H1 (cell line): Measurements from ENCODE around the gene RBM15. TPM values are rescaled to one million over a fixed set of nuclear protein-coding genes. Genes with fewer than 3 reads are reported as not detected.

Source experiments
- CTCF ChIA-PET: fragments of 300-600 bp; sonication (Branson Sonifier 250); formaldehyde crosslinking; loops from one replicate; lab custom pipeline; 2021; ENCODE audit not compliant: partially characterized antibody; lab: Charles Lee
- POLR2A ChIA-PET: fragments of 300-600 bp; sonication (Branson Sonifier 250); formaldehyde crosslinking; loops from one replicate; lab custom pipeline; 2021; ENCODE audit warnings: inconsistent platforms; ENCODE audit not compliant: partially characterized antibody; lab: Charles Lee
- DNase-seq, 2 experiments: peaks; one replicate each; pipeline versions ENCODE4 v3.0.0 to v3.0.0-alpha.2; 2010 to 2022; ENCODE audit warnings: low spot score in 2 of 2, low read depth in 1 of 2, mixed read lengths in 1 of 2
- FAIRE-seq: peaks from 2 replicates; lab custom pipeline; 2011; peaks lifted over from hg19 to GRCh38; lab: Jason Lieb, UNC
- H2AFZ ChIP-seq: 2 replicates; pipeline ENCODE4 v1.8.1; 2012; ENCODE audit warnings: low read length, inconsistent platforms
- H2AK5ac ChIP-seq: 2 replicates; pipeline ENCODE4 v1.6.1; 2013; ENCODE audit warnings: low read depth, low read length
- H2BK120ac ChIP-seq: replicated peaks from 2 replicates; pipeline ENCODE3; 2013; ENCODE audit warnings: low read depth, low read length, inconsistent platforms
- H2BK12ac ChIP-seq: 2 replicates; pipeline ENCODE4 v1.6.1; 2013; ENCODE audit warnings: low read depth, low read length
- H2BK15ac ChIP-seq: 2 replicates; pipeline ENCODE4 v1.6.1; 2013; ENCODE audit warnings: low read length
- H2BK20ac ChIP-seq: 2 replicates; pipeline ENCODE4 v1.6.1; 2013; ENCODE audit warnings: low read length
- H2BK5ac ChIP-seq: 2 replicates; pipeline ENCODE4 v1.6.1; 2013; ENCODE audit warnings: low read depth, low read length
- H3K14ac ChIP-seq: 2 replicates; pipeline ENCODE4 v1.6.1; 2013; ENCODE audit warnings: inconsistent platforms; ENCODE audit not compliant: insufficient read length
- H3K18ac ChIP-seq: 2 replicates; pipeline ENCODE4 v1.6.1; 2013; ENCODE audit warnings: low read length; ENCODE audit errors: extremely low read depth
- H3K23ac ChIP-seq: 2 replicates; pipeline ENCODE4 v1.6.1; 2013; ENCODE audit warnings: inconsistent platforms; ENCODE audit not compliant: insufficient read length
- H3K23me2 ChIP-seq: 2 replicates; pipeline ENCODE4 v1.6.1; 2013; ENCODE audit warnings: low read depth, low read length
- H3K27ac ChIP-seq: 2 replicates; pipeline ENCODE4 v1.6.1; 2011; ENCODE audit warnings: low read depth, low read length, inconsistent platforms
- H3K27me3 ChIP-seq, 4 experiments: replicated peaks in 1 of 4; 1 replicate in 1 of 4; 2 replicates in 3 of 4; pipeline versions ENCODE4 v1.6.1 to v1.8.1; 2011 to 2013; ENCODE audit warnings: low read length in 3 of 4, mild to moderate bottlenecking in 3 of 4, inconsistent platforms in 2 of 4, mixed read lengths in 2 of 4, moderate library complexity in 1 of 4; ENCODE audit not compliant: control insufficient read depth in 3 of 4, insufficient read depth in 3 of 4; ENCODE audit errors: extremely low read depth in 1 of 4
- H3K36me3 ChIP-seq, 4 experiments: 2 replicates each; pipeline versions ENCODE4 v1.6.1 to v1.8.1; 2011 to 2013; ENCODE audit warnings: mild to moderate bottlenecking in 4 of 4, low read length in 3 of 4, moderate library complexity in 2 of 4, control low read depth in 1 of 4, inconsistent platforms in 1 of 4; ENCODE audit not compliant: insufficient read depth in 4 of 4, control insufficient read depth in 2 of 4
- H3K4ac ChIP-seq: replicated peaks from 2 replicates; pipeline ENCODE3; 2013; ENCODE audit warnings: low read length, low read depth, mixed read lengths, inconsistent platforms; ENCODE audit not compliant: insufficient read length
- H3K4me1 ChIP-seq, 4 experiments: replicated peaks in 1 of 4; 1 replicate in 1 of 4; 2 replicates in 3 of 4; pipeline versions ENCODE4 v1.6.1 to v1.8.1; 2011 to 2013; ENCODE audit warnings: low read length in 3 of 4, inconsistent platforms in 2 of 4, mixed read lengths in 1 of 4; ENCODE audit not compliant: insufficient read depth in 4 of 4, control insufficient read depth in 3 of 4
- H3K4me2 ChIP-seq, 2 experiments: 2 replicates each; pipeline versions ENCODE4 v1.6.1 to v1.8.1; 2011 to 2013; ENCODE audit warnings: low read depth in 2 of 2, low read length in 2 of 2, control low read depth in 1 of 2, inconsistent platforms in 1 of 2, mild to moderate bottlenecking in 1 of 2; ENCODE audit not compliant: insufficient read depth in 1 of 2
- H3K4me3 ChIP-seq, 4 experiments: fragments of 200-600, 300-600 bp in 1 of 4; sonication (generic), shearing (Covaris generic), sonication (Bioruptor Twin) in 1 of 4; 2 replicates each; pipeline versions ENCODE4 v1.5.1 to v1.8.1; 2011 to 2016; ENCODE audit warnings: low read length in 4 of 4, low read depth in 3 of 4, control low read depth in 2 of 4, inconsistent platforms in 2 of 4, mild to moderate bottlenecking in 2 of 4, mixed read lengths in 1 of 4, moderate library complexity in 1 of 4; ENCODE audit not compliant: insufficient read depth in 2 of 4; ENCODE audit errors: extremely low read depth in 1 of 4
- H3K56ac ChIP-seq: replicated peaks from 2 replicates; pipeline ENCODE3; 2013; ENCODE audit warnings: low read depth, mild to moderate bottlenecking, mixed read lengths, low read length, inconsistent platforms; ENCODE audit not compliant: insufficient read length
- H3K79me1 ChIP-seq: 2 replicates; pipeline ENCODE4 v1.6.1; 2013; ENCODE audit warnings: low read depth, low read length, control low read depth
- H3K79me2 ChIP-seq, 2 experiments: 2 replicates each; pipeline versions ENCODE4 v1.6.1 to v1.8.1; 2012 to 2013; ENCODE audit warnings: low read length in 2 of 2, mild to moderate bottlenecking in 2 of 2, inconsistent platforms in 1 of 2; ENCODE audit not compliant: insufficient read depth in 2 of 2, control insufficient read depth in 1 of 2
- H3K9ac ChIP-seq, 4 experiments: replicated peaks in 1 of 4; 1 replicate in 1 of 4; 2 replicates in 3 of 4; pipeline versions ENCODE4 v1.6.1 to v1.8.1; 2011 to 2013; ENCODE audit warnings: low read depth in 3 of 4, low read length in 3 of 4, control low read depth in 2 of 4, mild to moderate bottlenecking in 2 of 4, moderate library complexity in 2 of 4, inconsistent platforms in 1 of 4; ENCODE audit errors: extremely low read depth in 1 of 4
- H3K9me3 ChIP-seq, 2 experiments: 2 replicates each; pipeline versions ENCODE4 v1.6.1 to v1.8.1; 2012 to 2013; ENCODE audit warnings: mild to moderate bottlenecking in 2 of 2, moderate library complexity in 2 of 2, control low read depth in 1 of 2, inconsistent platforms in 1 of 2, low read depth in 1 of 2, low read length in 1 of 2, mixed read lengths in 1 of 2; ENCODE audit not compliant: insufficient read depth in 2 of 2
- H4K20me1 ChIP-seq, 2 experiments: replicated peaks in 1 of 2; 2 replicates each; pipeline versions ENCODE3 to v1.8.1; 2011 to 2013; ENCODE audit warnings: inconsistent platforms in 2 of 2, low read length in 2 of 2, mild to moderate bottlenecking in 1 of 2; ENCODE audit not compliant: insufficient read depth in 2 of 2, control insufficient read depth in 1 of 2
- H4K5ac ChIP-seq: 2 replicates; pipeline ENCODE4 v1.6.1; 2013; ENCODE audit warnings: low read length, low read depth, mixed read lengths, inconsistent platforms; ENCODE audit not compliant: insufficient read length
- H4K8ac ChIP-seq: 2 replicates; pipeline ENCODE4 v1.8.0; 2013; ENCODE audit warnings: mild to moderate bottlenecking, moderate library complexity, low read length, inconsistent platforms; ENCODE audit not compliant: insufficient read depth; ENCODE audit errors: extremely low read depth
- H4K91ac ChIP-seq: replicated peaks from 2 replicates; pipeline ENCODE3; 2013; ENCODE audit warnings: low read length, mixed read lengths, inconsistent platforms; ENCODE audit not compliant: insufficient read length
- BCL11A ChIP-seq, 2 experiments: IDR thresholded peaks; one replicate each; pipeline ENCODE4 v1.6.1; 2011; ENCODE audit warnings: low read depth in 2 of 2, low read length in 2 of 2, mild to moderate bottlenecking in 2 of 2
- BRCA1 ChIP-seq: IDR thresholded peaks from 2 replicates; pipeline ENCODE4 v1.6.1; 2012; ENCODE audit warnings: low read depth, low read length, improper control_type of control experiment
- CHD1 ChIP-seq: IDR thresholded peaks from 2 replicates; pipeline ENCODE4 v1.6.1; 2012; ENCODE audit warnings: low read depth, low read length, improper control_type of control experiment
- CREB1 ChIP-seq: IDR thresholded peaks from 2 replicates; pipeline ENCODE4 v1.6.1; 2012; ENCODE audit warnings: inconsistent platforms
- CTBP2 ChIP-seq: IDR thresholded peaks from 2 replicates; pipeline ENCODE4 v1.7.0; 2011; ENCODE audit warnings: borderline replicate concordance, mild to moderate bottlenecking, moderate library complexity, mixed read lengths, low read length; ENCODE audit not compliant: insufficient read depth, insufficient read length
- EGR1 ChIP-seq: IDR thresholded peaks from 2 replicates; pipeline ENCODE4 v1.6.1; 2011; ENCODE audit warnings: low read depth, low read length, borderline replicate concordance
- FOSL1 ChIP-seq: IDR thresholded peaks from 2 replicates; pipeline ENCODE4 v1.6.1; 2011; ENCODE audit warnings: mild to moderate bottlenecking, low read depth, low read length, moderate library complexity; ENCODE audit not compliant: insufficient read depth
- JUND ChIP-seq: IDR thresholded peaks from 2 replicates; pipeline ENCODE4 v1.6.1; 2011; ENCODE audit warnings: mild to moderate bottlenecking, improper control_type of control experiment, low read length
- SIRT6 ChIP-seq: IDR thresholded peaks from one replicate; pipeline ENCODE4 v1.7.1; 2012; ENCODE audit warnings: low read length, inconsistent platforms
- SP4 ChIP-seq: IDR thresholded peaks from 2 replicates; pipeline ENCODE4 v1.6.1; 2012; ENCODE audit warnings: low read length, inconsistent platforms
- SUZ12 ChIP-seq: fragments of 200-600 bp; sonication (generic); IDR thresholded peaks from 2 replicates; pipeline ENCODE4 v1.6.1; 2012; ENCODE audit warnings: mild to moderate bottlenecking, inconsistent platforms, low read length, moderate library complexity, mixed read lengths
- WGBS, 2 experiments: shearing (Covaris generic) in 1 of 2; methylation state at CpG; one replicate each; pipeline versions ENCODE4 v1.1.6 to v1.1.7; 2013 to 2015; ENCODE audit warnings: low lambda C conversion rate in 2 of 2, mixed read lengths in 2 of 2, inconsistent platforms in 1 of 2, low coverage in 1 of 2, missing lambda C conversion rate in 1 of 2; ENCODE audit not compliant: insufficient replicate concordance in 2 of 2, insufficient coverage in 1 of 2, insufficient read length in 1 of 2; ENCODE audit errors: extremely low coverage in 1 of 2, missing lambda C conversion rate in 1 of 2; 5-methylcytosine and 5-hydroxymethylcytosine counted together
- polyA plus RNA-seq, 7 experiments: library from polyadenylated mRNA; depleted of rRNA in 3 of 7; stranded (reverse) in 5 of 7; unstranded in 2 of 7; fragments of >200 nt in 5 of 7; fragments of 200-250 nt in 2 of 7; gene quantifications; 1 replicate in 5 of 7; 2 replicates in 1 of 7; 4 replicates in 1 of 7; pipeline versions ENCODE4 v1.2.1 to v1.2.3, GENCODE V29; 2011 to 2013; ENCODE audit warnings: missing spikeins in 2 of 7, mixed read lengths in 2 of 7
- total RNA-seq: library from RNA; stranded (reverse); fragmentation: NEBNext Ultra II Directional; extraction: Animal tissue kit (Norgen Biotek cat#: 25700); gene quantifications from 2 replicates; pipeline ENCODE4 v1.2.1, GENCODE V29; 2021

The RBM15 gene
- total and polyA plus RNA-seq, 2 of the 8 experiments (the other 6 are each of a cell fraction or from before 2014, with no cell fraction given), result 13.5 to 44.9 TPM

GRCh38 chr1:110292031-110292741 is 47.0 kb upstream of the RBM15 start:
- Histone ChIP-seq H4K20me1 (no peaks in the 10 kb centered on the region), H3K14ac (no peak overlapping the region), H3K4me1 (no peaks in the 10 kb centered on the region; a peak in 1 of 7 replicates), H2BK20ac (no peak overlapping the region), H3K18ac (no peak overlapping the region), H4K5ac (no peak overlapping the region), H3K79me2 (no peaks in the 10 kb centered on the region), H2BK120ac (no peak overlapping the region), H3K27me3 (no peaks in the 10 kb centered on the region), H3K23ac (no peak overlapping the region), H3K9ac (no peak overlapping the region), H2BK12ac (no peak overlapping the region), H2AK5ac (no peak overlapping the region), H3K4ac (no peak overlapping the region), H3K9me3 (no peaks in the 10 kb centered on the region), H3K79me1 (no peaks in the 10 kb centered on the region), H3K56ac (no peak overlapping the region), H3K27ac (no peak overlapping the region), H4K8ac (no peak overlapping the region), H3K4me3 (no peak overlapping the region), H2BK15ac (no peak overlapping the region), H2BK5ac (no peak overlapping the region), H2AFZ (no peak overlapping the region), H3K23me2 (no peaks in the 10 kb centered on the region), H4K91ac (no peak overlapping the region), H3K36me3 (no peaks in the 10 kb centered on the region), H3K4me2 (no peak overlapping the region)
- CTCF ChIA-PET, result interaction anchor here (0.7 to 34.1 kb wide), 12 partner anchors 9 to 221 kb away, joined by 3 to 1001 read pairs (median 4); partner anchors contain the start of gene KCNC4
- no peak for DNase-seq
- TF ChIP-seq CTBP2 (no peak), BCL11A (IDR thresholded peaks at IDR 0.05; ENCODE audit: low read depth in 2 of 2, low read length in 2 of 2) (no peak), CREB1 (no peak), SUZ12 (no peak), FOSL1 (no peak), BRCA1 (no peak), SIRT6 (no peak), SP4 (no peak), EGR1 (no peak), CHD1 (no peak), JUND (no peak)
- 85% methylated on average over 7 of the region's 7 CpGs; no CpG with 5 or more reads in 1 of the 2 experiments for WGBS, 2 experiments
- FAIRE-seq, result no peak
- POLR2A ChIA-PET, result interaction anchor here (0.6 to 1.6 kb wide), 2 partner anchors 16 to 46 kb away, joined by 3 to 6 read pairs; partner anchors contain the start of gene RBM15
